Measurements from ENCODE around the gene GRIN2C.
"Not testable (repeated sequence)": the region's sequence is repeated elsewhere in the genome, so short reads cannot be mapped to it uniquely, and the experiment has no call there.

Gene GRIN2C

DNA sequence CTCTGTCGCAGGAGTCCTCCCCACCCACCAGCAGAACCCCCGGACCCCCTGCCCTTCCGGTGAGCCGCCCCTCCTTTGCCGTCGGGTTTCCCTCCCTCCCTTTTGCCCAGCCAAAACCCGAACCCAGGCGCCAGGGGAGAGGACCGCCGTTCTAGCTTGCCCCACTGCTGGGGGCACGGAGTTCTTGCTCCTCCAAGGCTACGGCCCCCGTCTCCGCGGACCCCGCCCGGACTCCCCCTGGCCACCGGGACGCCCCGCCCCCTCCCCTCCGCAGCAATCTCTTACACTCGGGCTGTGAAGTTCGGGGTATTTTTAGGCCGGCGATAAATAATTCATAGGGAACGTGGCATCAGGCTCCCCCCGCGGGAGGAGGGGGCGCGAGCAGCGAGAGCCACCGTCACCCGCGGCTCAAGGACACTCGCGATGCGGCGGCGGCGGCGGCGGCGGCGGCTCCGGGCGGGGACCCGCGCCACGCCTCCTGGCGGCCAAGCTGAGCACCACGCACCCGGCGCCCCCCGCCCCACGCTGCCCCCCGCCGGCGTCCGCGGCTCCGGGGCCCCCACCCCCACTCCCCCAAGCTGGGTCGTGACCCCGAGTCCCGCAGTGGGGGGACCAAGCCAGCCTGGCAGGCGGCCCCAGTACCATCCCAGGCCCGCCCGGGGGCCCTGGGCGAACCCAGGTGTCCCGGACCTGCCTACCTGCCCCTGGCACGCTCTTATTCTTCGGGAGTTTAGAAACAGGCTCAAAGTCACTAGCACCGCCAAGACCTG lies at the start of gene GRIN2C:
Gene GRIN2C (minus strand): TSS at position 427 of the 770 bp plus-strand sequence. CDS start 4,793 bp downstream, outside the sequence.
- DNase-seq (ENCODE audit: low read depth, low spot score), result no peak

DNA sequence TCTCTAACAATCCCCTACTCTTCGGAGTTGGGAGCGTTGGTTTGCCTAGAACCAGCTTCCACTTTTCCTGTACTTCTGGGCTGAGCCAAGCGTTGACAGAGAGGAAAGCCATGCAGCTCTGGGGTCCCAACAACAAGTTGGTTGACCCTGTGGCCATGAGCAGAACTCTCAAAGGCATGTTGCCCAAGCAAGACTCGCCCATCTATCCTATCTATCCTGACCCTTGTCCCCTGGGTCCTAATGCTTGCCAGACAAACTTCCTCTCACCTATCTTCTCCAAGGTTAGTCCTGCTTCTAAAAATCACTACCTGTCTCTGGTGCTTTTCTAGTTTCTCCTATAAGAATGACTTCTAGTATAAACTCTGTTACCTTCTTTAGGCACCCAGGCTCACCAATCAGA lies 49.4 kb upstream of the GRIN2C start:
- DNase-seq (ENCODE audit: low read depth, low spot score), result not testable (repeated sequence)

DNA sequence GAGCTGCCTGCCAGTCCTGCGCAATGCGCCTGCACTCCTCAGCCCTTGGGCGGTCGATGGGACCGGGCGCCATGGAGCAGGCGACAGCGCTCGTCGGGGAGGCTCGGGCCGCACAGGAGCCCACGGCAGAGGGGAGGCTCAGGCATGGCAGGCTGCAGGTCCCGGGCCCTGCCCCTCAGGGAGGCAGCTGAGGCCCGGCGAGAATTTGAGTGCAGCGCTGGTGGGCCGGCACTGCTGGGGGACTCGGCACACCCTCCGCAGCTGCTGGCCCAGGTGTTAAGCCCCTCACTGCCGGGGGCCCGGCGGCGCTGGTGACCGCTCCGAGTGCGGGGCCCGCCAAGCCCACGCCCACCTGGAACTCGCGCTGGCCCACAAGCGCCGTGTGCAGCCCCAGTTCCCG lies 47.3 kb upstream of the GRIN2C start:
- no peak for DNase-seq (ENCODE audit: low read depth, low spot score)

DNA sequence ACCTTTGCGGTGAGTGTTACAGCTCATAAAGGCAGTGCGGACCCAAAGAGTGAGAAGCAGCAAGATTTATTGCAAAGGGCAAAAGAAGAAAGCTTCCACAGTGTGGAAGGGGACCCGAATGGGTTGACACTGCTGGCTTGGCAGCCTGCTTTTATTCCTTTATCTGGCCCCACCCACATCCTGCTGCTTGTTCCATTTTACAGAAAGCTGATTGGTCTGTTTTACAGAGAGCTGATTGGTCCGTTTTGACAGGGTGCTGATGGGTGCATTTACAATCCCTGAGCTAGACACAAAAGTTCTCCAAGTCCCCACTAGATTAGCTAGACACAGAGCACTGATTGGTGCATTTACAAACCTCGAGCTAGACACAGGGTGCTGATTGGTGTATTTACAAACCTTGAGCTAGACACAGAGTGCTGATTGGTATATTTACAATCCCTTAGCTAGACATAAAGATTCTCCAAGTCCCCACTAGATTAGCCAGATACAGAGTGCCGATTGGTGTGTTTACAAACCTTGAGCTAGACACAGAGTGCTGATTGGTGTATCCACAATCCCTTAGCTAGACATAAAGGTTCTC lies 46.6 kb upstream of the GRIN2C start:
- not testable (repeated sequence) for DNase-seq (ENCODE audit: low read depth, low spot score)

DNA sequence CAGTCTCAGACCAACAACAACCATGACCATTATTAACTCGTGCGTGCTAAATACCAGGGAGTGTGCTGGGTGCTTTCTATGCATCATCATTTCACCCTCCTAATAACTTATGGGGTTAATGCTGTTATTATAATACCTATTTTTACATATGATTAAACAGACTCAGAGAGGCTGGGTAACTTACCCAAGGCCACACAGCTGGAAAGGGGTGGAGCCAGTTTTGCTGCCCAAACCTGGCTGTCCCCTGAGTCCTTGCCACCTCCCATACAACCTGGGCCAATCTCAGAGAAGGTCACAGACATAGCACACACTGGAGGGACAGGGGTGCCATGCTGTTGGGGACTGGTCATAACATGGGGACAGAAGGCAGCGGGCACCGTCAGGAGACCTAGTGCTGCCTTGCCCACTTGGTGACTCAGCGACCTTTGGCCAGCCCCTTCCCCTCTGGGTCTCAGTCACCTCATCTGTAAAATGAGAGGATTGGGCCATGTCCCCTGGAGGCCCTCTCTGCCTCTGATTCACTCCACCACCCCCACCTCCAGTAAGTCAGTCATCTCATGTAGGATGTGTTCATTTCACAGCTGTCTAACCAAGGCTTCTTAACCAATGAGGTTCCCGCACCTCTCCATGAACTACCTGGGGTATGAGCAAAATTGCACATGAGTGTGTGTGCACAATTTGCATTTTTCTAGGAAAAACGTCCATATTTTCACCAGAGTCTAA lies 45.2 kb upstream of the GRIN2C start:
- DNase-seq (ENCODE audit: low read depth, low spot score), result no peak

DNA sequence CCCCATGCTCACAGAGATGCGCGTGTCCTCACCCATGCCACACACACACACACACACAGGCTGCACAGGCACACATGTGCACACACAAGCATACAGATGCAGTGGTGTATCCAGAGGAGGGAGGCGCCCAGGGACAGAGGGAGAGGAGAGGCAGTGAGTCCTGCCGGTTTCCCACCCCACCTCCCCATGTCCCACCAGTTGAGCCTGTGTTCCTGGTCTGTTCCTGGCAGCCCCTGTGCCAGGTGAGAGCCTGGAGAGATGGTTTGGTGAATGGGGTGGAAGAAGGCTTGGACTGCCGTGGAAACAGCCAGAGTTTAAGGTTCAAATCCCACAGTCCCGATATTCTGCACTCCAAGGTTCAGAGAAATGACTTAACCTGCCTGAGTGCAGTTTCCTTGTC lies 44.0 kb upstream of the GRIN2C start:
- DNase-seq (ENCODE audit: low read depth, low spot score), result no peak

DNA sequence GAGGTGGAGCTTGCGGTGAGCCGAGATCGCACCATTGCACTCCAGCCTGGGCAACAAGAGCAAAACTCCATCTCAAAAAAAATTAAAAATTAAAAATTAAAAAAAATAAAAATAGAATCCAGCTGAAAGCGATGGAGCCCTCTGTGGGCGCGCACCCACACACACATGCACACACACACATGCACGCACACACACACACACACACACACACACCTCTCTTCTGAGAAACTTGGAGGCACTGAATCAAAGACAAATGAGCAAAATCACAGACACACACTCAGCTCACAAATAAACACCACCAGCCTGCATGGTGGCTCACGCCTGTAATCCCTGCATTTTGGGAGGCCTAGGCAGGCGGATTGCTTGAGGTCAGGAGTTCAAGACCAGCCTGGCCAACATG lies 43.3 kb upstream of the GRIN2C start:
- DNase-seq (ENCODE audit: low read depth, low spot score), result no peak

DNA sequence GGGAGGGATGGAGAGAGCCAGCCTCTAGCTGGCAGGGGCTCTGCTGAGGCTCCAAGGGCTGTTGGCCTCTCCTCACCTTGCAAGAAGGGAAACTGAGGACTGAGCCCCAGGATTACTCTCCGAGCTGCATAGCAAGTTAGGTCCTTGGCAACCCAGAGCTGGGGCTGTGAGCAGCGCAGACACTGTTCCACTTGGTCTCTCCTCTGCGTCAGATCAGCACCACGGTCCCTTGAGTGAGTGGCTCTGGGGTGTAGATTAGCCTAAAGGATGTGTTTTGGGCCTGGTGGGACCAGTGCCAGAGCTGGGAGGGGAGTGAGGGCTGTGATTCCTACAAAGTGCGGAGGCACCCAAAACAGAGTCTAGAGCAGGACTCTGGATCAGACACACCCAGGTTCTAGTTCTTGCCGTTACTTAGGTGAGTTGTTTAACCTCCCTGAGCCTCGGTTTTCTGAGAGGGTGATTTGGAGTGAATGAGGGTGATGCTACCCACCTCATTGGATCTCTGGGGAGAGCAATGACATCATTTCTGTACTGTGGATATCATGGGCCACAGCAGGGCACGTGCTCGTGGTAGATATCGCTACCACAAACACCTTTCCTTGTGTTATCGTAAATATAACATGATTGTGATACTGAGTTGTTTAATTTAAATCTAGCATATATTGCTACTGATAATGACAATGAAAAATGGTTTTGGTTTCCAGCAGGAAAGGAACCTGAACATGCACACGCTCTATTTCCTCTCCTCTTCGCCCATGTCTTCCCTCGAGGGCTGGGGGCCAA lies 41.9 kb upstream of the GRIN2C start:
- no peak for DNase-seq (ENCODE audit: low read depth, low spot score)

DNA sequence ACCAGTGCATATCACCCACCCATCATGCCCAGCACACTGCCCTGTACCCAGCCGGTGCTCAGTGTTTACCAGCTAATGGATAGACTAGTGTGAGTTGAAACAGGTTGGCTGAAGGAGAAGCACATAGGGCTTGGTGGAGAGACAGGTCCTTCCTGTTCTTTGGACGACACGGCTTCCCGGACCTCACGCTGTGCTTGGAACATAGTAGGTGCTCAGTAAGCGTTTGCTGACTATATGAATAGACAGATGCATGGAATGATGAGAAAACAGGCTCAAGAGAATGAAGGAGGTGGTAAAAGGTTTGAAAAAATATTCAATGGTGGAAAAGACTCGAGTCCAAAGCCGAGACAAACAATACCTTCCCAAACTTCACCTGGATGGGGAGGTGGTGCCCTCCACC lies 40.5 kb upstream of the GRIN2C start:
- no peak for DNase-seq (ENCODE audit: low read depth, low spot score)

DNA sequence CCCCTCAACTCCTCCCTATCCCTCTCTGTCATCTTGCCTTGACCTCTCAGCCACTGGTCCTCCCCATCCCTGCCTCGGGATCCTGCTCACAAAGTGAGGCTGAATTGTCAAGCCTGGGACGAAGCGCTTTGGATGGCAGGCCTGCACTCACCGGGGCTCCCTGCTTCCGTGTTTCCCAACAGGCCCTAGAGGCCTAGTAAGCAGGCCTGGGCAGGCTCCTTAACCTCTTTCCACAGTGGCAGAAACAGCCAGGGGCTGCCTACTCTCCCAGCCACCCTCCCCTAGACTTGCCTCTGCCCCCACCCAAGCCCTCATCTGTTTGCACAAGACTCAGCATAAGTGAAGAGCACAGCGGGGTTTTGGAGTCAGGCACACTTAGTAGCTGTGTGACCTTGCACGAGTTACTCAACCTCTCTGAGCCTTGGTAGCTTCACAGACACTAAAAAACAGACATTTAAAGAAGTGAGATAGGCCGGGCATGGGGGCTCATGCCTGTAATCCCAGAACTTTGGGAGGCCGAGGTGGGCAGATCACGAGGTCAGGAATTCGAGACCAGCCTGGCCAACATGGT lies 38.8 kb upstream of the GRIN2C start:
- DNase-seq (ENCODE audit: low read depth, low spot score), result no peak

DNA sequence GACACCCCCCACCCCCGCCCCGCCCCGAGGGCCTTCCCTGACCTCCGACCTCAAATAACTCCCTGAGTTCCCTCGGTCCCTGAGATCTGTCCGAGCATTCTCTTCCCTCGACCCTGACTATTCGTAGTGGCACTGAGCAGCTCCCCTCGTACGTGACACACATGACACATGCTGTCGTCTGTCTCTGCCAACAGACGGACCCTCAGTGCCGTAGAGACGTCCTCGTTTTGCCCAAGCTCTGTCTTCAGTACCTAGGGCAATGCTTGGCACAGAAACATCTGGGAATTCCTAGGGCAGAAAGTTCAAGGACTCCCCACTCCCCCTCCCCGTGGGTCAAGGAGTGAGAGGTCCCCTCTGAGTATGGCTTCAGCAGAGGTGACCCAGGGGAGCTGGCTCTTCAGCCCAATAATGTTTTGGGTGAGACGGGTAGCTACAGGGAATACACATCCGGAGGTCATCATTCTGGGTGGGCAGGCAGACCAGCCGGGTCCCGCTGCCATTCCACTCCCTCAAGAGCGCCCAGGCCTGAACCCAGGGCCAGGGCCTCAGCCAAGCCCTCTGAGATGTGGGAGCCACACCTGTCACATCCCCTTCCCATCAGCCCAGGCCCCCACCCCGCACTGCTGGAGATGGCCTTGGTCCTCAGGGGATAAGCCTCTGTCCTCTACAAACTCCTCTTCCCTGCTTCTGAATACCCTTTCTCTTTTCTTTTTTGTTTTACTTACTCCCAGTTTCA lies 34.4 kb upstream of the GRIN2C start:
- no peak for DNase-seq (ENCODE audit: low read depth, low spot score)

DNA sequence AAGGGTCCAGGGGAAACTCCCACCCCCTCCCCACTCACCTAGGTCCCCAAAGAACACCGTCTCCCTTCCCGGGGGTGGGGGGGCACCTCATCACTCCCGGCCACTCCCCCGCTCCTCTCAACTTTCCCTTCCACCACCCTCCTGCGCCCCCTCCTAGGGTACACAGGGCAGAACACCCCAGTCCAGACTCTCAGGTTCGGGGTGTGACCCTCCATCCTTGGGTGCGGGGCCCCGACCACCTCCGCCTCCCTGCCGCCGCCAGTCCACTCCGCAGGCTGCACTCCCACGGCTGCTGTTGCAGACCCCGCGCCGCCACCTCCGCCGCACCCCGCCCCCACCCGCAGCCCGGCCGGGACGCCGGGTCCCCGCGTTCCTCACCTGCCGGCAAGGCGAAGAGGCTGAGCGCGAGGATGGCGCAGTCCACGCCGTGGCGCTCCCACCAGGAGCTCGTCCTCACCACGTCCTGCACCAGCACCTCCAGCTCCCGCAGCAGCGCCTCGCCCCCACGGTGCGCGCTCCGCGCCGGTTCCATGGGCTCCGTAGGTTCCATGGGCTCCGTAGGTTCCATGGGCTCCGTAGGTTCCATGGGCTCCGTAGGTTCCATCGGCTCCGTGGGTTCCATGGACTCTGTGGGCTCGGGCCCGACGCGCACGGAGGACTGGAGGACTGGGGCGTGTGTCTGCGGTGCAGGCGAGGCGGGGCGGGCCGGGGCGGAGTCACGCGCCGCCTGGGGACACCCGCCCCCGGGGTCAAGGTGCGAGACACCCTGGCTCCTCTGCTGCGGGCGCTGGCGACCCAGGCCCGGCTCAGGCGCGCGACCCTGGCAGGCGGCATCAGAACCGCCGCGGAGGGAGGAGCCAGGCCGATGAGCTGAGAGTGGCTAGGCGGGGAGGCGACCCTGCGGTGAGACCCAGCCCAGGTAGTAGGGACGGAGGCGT lies 33.6 kb upstream of the GRIN2C start, which contains the start of gene FADS6:
Gene FADS6 (minus strand): TSS at position 660 of the 938 bp plus-strand sequence. CDS start 38 bp downstream, at position 622.
- DNase-seq (ENCODE audit: low read depth, low spot score), result no peak

DNA sequence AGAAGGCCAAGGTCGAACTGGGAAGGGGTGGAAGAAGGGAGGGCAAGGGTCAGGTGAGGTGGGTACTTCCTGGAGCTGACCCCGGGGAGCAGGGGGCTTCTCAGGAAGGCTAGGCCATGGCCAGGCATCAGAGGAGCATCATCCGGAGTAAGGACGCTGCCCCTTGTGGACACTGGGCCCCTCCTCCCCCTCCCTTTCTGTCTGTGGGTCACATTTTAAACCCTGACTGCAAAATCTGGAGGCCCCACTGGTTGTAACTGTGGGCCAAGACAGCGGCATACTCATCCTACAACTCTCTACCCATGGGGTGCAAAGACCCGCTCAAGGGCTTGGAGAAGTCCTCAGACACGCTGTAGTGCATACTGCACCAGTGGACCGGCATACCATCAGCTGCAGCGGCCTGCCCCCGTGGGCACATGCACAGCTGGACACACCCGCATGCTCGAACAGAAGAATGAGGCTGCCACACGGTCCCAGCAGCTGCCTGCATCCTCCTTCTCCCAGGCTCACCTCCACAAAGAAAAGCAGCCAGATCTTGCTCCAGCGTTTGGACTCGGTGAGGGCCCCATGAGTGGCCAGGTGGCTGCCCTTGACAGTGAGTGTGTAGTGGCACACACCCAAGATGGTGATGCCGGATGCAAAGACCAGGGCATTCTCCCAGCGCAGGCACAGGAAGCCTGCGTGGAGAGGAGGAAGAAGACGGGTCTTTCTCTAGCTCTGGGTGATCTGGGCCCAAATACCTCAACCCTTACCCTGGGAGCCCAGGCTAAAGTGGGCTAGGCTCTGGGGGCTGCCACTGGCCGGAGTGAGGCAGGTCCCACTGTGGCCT lies 32.5 kb upstream of the GRIN2C start:
- no peak for DNase-seq (ENCODE audit: low read depth, low spot score)

DNA sequence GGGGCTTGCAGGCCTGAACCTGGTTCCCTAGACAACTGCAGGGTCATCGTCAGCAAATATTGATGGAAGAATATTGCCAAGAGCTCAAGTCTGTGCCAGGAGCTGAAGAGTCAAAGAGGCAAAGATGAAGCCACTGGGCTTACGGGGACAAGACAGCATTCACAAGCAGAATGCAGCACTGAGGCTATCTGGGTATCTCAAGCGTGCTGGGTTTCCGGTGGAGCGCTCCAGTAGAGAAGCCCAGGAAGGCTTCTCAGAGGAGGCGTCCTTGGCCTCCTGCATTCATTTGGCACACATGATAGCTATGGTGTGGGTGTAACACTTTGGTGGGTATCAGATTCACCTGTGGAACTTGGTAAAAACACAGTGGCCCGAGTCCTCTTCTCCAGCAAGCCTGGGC lies 30.9 kb upstream of the GRIN2C start:
- DNase-seq (ENCODE audit: low read depth, low spot score), result no peak

DNA sequence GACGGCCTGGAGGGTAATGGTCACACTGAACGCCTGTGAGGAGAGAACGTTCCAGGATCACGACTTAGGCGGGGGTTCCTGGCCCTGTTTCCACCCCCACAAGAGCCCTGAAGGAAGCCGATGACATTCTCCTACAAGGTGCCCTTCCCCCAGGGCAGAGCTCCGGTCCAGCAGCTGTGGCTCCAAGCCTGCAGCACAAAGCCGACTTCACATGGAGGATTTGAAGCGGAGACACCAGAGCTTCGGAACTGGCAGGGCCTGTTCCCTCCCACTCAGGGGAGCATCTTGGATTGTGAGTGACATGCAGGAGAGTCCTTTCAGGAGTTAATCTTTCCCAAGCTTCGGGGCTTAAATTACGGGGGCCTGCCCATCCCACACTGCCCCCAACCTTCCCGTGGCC lies 28.8 kb upstream of the GRIN2C start:
- no peak for DNase-seq (ENCODE audit: low read depth, low spot score)

DNA sequence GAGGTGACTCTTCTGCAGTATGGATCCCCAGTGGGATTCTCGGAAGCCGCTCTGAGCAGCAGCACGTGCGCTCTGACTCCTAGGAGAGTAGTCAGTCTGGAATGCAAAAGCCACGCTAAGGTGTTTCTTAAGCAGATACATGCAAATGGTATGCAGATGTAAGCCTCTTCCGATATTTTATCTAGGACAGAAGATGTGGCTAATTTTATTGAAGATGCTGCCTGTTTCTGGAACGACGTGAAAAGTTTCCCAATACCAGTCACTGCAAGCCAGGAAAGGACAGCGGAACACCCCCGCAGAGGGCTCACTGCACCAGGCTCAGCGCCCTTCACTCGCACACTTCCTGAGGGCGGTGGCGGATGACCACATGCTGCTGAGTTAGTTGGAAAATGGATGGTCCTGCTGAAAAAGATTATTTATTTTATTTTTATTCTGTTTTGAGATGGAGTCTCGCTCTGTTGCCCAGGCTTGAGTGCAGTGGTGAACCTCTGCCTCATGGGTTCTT lies 23.6 kb upstream of the GRIN2C start:
- no peak for DNase-seq (ENCODE audit: low read depth, low spot score)

DNA sequence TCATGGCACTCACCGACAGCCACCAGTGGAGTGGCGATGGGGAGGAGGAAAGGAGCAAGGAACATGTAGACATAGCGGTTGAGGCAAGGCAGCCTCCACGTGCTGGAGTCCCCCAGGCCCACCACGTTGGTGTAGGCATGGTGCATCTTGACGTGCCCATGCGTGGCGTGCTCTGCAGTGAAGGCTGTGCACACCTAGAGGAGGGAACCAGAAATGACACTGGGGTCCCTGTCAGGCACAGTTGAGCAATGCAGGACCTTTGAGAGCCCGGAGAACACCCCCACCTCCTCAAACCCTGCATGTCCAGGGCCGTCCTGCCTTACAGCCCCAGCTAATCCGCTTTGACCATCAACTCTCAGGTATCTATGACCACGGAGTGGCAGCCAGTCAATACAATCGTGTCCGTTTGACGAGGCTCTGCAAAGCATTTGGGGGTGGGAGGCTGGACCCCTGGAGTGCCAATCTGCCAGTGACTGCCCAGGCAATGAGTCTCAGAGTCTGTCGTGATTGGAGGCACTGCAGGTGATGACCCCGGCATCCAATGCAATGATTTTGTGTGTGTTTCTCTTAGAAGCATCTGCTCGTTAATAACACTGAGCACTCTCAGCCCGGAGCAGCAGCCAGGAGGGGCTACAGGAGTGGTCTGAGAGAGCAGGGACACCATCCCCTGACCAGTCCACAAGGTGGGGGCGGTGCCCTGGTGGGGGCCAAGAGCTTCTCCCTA lies 23.0 kb upstream of the GRIN2C start:
- DNase-seq (ENCODE audit: low read depth, low spot score), result no peak

DNA sequence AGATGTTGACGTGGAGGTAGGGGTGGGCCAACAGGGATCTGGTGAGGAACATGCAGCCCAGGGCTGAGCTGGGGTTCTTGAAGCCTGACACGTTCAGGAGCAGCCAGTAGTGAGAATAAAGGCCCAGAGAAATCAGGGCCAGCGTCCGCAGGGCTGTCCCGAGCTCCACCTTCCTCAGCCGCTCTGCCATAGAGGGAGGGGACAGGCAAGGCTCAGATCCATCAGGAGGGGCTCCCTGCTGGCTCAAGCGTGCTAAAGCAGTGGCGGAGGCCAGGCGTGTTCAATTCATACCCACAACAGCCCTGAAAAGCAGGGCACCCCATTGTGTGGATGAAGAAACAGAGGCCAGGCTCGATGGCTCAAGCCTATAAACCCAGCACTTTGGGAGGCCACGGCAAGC lies 21.4 kb upstream of the GRIN2C start:
- no peak for DNase-seq (ENCODE audit: low read depth, low spot score)
